Epidermal melanocyte (primary cell): Measurements from ENCODE around the gene ARV1.
"Not testable (repeated sequence)": the region's sequence is repeated elsewhere in the genome, so short reads cannot be mapped to it uniquely, and the experiment has no call there.

Source experiments
- DNase-seq: peaks from one replicate; pipeline ENCODE4 v3.0.0; 2011; ENCODE audit warnings: low spot score; ENCODE audit not compliant: insufficient read length

The ARV1 gene

DNA sequence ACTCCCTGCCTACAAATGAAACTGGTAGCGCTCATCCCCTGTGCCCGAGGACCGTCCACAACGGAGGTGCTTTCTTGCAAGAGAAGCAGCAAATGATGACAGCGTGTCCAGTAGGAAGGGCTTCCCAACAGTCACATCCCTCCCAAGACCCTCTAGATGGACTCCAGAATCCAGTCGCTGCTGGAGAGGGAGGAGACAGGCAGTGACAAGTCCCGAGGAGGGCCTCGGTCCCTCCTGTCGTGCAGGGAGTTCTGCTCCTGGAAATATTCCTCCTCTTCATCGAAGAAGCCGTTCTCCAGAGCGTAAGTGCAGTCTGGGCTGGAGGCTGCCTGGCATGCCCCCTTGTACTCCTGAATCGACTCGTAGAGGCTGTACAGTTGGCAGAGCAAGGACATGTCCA, 40.8 kb downstream of the ARV1 start:
- no peak for DNase-seq

DNA sequence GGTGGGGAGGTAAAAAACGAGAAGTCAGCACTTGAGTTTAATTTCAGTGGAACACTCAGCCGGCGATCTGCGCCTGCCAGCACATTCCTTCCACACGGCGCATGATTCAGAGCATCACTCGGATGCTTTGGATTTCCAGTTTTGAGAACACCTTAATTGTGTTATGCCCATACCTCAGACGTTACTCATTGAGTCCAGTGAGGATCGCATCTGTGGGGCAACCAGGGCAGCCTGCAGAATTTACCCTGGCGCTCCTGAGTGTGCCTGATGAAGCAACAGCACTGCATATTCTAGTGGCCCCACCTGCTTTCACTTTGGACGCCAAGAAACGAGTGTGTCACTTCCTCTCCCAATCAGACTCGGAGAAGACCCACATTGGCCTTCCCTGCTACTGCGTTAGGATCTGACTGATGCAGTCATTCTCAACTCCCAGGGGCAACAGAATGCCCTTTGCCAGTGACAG, 41.3 kb downstream of the ARV1 start:
- no peak for DNase-seq

DNA sequence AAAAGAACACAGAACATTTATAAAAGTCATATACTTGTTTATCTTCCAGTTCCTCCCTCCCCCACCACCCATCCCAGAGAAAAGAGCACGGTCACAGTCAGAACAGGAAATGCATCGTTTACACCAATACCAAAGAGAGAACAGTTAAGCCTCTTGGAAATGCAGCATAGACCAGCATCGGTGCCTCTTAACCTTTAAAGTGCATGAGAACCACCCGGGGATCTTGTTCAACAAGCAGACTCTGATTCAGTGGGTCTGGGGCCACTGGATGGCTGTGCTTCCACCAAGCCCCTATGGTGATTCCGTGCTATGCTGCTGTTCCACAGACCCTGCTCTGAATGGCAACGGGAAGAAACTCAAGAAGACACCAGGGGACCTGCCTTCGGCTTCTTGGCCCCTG, 41.9 kb downstream of the ARV1 start:
- DNase-seq: no peak

DNA sequence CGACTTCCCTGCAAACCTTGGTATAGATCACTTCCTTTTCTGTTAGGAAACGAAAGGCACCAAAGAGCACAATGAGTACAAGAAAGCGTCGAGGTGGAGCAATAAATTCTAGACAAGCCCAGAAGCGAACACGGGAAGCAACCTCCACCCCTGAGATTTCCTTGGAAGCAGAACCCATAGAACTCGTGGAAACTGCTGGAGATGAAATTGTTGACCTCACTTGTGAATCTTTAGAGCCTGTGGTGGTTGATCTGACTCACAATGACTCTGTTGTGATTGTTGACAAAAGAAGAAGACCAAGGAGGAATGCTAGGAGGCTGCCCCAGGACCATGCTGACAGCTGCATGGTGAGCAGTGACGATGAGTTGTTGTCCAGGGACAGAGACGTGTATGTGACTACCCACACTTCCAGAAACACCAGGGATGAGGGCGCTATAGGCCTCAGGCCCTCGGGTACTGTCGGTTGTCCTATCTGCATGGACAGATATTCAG, 42.7 kb downstream of the ARV1 start:
- DNase-seq: no peak

DNA sequence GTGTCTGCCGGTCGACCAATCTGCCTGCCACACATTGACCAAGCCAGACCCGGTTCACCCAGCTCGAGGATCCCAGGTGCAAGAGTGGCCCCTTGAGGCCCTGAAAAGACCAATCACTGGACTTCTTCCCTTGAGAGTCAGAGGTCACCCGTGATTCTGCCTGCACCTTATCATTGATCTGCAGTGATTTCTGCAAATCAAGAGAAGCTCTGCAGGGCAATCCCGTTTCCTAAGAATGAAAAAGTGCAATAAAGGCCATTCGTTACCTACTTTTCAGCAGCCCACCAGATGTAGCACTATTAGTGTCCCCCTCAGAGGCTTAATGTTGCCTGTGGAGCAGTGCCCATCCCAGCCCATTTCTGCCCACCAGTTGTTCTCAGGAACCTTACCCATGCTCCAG, 43.6 kb downstream of the ARV1 start:
- not testable (repeated sequence) for DNase-seq

DNA sequence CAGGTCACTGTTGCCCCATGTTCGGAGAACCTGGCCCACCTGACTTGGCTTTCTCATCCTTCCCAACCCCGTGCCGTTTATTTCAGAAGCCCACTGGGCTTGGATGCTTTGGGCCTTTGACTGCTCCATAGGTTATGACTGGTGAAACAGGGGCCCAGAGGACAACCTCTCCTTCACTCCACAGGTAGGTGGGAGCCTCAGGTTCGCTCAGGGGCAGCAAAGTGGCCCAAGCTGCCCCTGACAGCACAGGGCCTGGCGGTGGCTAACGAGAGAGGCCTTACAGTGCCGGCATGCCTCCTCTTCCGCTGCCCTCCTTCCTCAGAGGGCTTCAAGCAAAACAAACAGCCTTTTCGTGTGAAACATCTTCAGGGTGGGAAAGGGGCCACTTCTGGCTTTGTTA, 44.3 kb downstream of the ARV1 start:
- DNase-seq: no peak

DNA sequence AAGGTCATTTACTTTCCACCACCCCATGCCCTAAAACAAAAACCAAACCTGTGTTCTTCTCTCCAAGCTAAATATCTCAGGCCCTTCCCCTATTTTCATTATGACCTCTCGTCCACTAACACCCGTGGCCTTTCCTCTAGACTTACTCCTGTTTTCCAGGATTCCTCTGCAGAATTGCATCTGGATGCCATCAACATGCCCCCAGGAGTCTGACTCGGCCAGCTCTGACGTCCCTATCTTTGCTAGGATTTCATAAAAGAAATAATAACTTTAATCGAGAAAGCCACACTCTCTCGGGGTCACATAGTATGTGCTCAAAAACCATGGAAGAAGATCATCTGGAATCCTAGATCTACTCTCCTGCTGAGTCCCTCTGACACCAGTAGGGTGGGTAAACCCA, 47.7 kb downstream of the ARV1 start:
- DNase-seq: no peak

DNA sequence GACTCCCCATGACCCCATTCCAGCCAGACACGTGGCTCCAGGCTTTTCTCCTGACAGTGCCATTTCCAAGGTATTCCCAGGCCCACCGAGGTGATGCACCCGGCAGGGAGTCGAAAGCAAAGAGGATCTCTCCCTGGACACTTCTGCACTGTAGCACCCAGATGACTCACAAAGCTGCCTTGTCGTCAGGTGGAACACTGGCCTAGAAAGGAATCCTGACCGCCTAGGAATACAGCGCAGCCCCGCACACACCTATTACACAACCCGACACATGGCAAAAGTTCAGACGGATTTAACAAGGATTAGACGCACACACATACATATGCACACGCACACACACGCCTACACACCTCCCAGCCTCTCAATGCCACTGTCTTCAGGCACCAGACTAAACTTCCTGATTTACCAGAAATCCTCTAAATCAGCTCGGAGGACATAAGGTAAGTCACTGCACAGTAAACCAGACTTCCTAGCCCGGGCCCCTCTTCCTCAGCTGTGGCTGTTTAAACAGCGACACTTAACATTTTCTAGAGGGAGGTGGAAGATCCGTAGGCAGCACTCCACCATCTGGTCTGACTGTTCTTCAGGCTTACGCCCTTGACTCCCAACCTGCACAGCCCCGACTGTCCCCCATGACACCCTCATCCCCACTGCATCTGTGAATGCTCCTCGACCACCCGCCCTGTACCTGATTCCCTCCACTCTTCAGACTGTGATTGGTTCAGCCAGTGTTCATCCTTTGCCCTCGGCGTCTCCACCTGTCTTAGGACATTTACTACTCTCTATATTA, 48.4 kb downstream of the ARV1 start:
- DNase-seq: no peak

DNA sequence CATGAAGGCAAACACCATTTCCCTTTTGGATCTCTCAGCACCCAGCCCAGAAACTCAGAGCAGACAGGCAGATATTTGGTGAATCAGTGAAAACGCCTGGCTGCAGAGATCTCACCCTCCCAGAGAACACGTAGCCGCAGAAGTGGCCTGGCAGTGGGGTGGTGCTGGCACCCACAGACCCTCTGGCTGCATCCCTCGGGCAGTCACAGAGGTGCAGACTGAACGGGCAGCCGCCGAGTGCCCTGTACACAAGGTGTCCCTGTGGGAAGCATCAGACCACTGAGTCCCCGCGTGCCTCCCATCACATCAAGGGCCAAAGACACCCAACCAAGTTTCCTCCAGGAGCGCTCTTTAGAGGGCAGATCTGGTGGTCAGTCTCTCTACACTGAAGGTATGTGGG, 49.1 kb downstream of the ARV1 start:
- DNase-seq: no peak

DNA sequence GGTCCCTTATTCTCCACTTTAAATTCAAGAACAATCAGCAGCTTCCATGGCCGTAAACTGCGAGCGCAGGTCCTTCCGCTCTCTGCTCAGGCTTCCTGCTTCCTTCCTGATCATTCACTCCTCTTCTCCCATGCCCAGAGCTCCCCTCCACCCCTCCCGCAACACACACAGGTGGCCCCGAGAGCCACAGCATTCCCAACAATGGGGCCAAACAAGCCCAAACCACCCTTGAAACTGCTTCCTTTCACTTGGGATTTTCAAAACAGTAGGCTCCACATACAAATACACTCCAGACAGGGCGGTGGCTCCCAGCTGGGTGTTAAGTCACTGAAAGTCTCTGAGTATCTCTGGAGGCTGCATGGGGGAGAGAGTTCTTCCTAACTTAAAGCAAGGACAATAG, 49.8 kb downstream of the ARV1 start:
- no peak for DNase-seq

DNA sequence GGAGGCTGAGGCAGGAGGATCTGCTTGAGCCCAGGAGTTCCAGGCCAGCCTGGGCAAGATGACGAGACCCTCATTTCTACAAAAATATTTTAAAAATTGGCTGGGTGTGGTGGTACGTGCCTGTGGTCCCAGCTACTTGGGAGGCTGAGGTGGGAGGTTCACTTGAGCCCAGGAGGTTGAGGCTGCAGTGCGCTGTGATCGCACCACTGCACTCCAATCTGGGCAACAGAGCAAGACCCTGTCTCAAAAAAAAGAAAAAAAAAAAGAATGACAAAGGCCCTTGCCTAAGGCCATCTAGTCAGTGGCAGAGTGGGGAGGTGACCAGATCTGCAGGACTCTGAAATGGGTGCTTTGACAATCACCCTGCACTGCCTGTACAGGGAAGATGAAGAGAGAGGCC, 50.4 kb downstream of the ARV1 start:
- DNase-seq: not testable (repeated sequence)

DNA sequence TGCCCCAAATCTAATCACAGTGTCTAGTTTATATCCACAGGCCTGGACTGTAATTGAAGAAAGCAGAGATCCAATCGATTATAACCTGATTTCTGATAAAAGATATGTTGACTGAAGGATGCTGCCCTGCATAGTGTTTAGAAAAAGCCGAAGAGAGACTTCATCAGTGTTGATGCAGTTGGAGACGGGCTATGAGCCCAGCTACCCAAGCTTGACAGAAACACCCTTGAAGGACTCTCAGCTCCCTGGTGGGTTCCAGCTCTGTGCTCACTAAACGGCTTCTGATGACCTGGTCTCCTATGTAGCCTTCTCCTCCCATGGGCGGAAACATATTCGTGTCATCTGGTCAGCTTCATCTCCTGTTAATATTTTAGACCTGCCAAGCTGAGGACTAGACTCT, 50.9 kb downstream of the ARV1 start:
- no peak for DNase-seq

DNA sequence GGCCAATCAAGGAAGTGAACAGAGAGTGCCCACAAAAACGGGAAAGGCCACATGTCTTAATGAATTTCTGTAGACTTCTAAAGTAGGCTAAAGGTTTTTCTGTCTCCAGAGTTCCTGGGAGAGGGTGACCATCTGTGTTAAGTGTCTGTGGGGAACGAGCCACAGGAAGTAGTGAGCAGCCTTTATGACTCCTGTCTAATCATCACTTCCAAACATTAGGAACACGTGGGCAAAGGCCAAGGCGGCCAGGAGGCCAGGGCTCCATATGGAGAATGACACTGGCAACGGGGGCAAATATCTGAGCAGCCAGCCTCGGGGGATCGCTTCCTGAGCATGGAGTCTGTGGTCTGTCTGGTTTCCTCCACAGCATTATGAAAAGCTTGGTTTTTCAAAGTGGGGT, 54.1 kb downstream of the ARV1 start:
- no peak for DNase-seq

DNA sequence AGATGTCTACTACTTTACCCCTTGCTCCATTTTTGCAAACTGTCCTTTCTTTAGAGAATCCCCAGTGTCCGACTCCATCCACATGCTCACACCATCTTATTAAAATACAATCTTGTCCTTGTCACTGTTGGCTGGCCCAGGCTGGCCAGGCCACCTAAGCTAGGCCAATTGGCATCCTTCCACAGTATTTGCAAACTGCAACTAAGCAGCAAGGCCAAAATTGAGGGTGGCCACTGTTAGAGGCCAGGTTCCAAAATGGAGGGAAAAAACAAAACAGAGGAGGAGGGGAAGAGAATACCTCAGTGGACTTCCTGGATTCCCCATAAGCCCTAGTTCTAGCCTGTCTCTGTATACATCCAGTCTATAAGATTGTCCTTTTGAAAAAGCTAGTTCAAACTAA, 56.9 kb downstream of the ARV1 start:
- no peak for DNase-seq

DNA sequence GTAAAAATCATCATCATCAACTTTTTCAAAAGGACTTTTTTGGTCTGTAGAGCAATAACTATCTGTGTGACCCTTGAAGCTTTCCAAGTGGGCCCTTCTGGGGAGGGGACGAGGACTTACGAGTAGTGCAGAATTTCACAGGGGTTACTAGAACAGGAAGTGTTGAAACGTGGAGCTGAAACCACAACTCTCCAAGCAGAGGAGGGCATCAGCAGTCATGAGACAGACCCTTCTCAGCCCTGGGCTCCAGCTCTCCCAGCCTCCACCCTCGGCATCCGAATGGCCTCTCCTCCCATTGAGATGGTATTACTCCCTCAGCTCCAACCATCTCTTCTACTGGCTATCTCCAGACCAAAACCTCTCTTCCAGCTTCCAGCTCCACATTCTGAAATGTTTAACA, 57.5 kb downstream of the ARV1 start:
- DNase-seq: no peak

DNA sequence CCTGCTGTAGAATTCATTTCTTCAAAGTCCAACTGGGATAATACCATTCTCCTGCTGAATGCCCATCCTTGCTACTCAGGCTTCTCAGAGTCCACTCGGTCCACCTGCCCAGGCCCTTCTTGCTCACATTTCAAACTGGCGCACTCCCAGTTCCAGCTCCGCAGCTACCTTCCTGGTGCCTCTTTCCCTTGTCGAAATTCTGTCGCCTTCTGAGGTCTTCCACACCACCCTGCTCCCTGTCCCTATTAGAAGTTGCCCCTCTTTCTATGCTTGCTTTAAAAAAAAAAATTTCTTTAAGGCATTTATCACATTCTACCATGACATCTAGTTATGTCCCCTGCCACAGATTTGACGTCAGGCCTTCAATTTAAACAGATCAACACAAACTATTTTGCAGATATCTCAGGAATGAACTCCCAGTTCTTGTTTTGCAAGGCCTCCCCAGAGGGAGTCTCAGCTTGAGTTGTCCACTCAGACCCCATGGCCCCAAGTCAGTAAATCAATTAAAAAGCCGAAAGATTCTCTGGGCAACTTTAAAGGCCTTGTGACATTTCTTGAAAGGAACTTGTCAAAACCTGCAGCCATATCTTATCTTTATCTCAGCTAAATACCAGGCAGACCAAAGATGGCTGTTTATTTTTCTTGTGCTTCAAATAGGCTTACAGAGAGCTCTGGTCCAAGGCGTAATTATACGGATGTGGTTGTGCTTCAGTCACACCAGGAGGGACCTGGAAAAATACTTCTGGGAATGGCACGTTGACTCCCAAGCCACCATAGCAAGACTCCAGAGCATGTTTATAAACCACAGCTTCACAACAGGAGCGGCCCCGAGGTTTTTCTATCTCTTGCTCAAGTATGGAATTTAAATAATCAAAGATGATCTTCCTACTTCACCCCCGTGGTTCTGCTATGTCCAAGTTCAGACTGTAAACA, 59.0 kb downstream of the ARV1 start:
- no peak for DNase-seq

DNA sequence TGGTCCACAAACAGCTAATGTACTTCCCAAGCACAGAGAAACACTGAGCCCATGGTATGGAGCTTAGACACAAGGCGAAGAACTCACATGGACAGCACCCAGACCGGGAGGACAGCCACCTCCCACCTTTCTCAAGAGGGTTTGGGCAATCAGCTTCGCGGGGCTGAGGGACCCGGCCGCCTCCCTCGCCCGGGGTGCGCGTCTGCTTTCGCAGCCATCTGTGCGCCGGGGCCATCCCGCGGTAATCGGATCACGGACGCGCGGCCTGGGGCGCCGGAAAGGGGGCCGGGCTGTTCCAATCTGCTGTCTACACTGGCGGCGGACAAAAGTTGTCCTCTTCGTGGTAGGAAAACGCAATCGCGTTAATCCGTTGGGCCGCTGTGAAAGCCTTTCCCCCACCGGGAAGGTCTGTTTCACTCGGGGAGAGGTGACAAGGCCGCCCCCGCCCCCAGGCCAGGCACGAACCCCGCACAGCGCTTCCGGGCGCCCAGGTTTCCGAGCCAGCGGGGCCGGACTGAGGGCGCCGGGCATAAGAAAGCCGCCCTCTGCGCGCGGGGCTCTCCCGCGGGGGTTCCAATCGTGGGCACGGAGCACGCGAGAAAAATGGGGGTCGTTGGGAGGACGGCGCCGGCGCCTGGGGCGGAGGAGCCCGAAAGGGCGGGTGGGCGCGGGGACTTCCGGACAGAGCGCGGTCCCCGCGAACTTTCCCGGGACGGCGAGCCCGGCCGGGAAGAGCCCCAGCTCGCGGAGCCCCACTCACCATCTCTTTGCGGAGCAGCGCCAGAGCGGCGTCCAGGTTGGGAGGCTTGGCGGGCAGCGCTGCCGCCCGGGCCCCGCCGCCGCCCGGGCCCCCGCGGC, 60.5 kb downstream of the ARV1 start:
- DNase-seq: no peak

DNA sequence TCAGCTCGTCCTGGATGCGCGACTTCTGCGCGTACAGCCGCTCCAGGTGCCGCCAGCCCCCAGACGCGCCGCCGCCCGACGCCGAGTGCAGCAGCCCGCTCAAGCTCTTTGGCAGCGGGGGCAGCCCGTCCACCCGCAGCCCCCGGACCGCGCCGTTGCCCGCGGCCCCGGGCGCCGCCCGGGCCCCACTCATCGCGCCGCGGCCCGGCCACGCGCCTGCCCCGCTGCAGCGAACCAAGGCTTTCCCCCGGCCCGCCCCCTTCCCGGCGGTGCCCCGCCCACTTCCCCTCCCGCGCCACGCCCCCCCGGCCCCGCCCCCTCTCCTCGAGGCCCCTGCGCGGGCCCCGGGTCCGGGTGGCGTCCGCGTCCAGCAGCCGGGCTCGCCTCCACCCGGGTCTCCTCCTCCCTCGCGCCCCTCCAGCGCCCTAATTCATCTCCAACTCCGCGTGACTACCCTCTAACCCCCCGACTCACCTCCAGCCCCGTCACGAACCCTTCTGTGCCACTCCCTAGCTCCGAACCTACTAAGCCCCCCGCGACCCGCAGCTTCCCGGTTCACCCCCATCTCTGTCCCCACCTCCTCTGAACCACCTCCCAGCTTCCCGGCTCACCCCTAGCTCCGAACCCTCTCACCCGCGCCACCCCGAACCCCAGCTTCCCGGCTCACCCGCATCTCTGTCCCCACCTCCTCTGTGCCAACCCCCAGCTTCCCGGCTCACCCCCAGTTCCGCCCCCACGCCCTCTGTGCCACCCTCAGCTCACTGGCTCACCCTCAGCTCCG, 61.3 kb downstream of the ARV1 start, which contains the start of gene FAM89A:
Gene FAM89A (minus strand): TSS at position 236 of the 781 bp plus-strand sequence. CDS start 43 bp downstream, at position 193.
- peak; percentile 74 for DNase-seq

DNA sequence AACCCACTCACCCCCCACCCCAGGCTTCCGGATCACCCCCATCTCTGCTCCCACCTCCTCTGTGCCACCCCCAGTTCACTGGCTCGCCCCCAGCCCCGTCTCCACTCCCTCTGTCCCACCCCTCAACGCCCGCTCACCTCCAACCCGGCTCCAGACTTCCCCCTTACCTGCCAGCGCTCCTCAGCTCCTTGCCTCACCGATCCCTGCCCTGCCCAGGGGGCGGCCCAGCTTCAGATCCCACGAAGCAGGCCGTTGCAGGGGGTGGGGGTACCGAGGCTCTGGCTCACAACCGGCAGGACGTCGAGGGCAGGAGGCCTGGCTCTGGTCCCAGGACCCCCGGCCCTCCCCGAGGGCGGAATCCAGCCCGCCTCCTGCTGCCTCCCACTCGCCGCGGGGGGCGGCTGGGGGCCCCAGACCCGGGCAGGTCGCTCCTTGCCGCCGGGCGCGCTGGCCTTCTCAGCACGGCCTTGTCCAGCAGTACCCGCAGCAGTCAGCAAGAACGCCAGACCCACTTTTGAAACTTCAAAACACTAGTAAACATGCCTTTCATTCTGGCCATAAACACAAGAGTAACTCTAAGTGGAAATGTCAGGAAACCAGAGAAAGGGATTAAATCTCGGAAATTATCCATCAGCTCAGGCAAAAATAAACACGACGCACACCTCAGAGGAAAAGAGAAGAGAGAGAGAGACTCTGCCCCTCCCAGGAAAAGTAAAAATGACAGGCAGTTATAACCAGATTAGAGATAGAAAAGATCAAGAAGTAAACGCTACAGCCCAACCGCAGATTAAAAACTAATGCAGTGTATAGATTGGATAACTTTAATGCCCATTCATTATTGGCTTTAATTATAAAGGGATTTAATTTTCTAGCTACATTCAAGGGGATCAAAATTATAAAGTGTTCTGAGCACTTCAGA, 62.2 kb downstream of the ARV1 start:
- DNase-seq: no peak
